Activated effector memory CD4-positive, alpha-beta T cell treated with Interleukin-2 at 50 U/mL for 16 hours (primary cell): ENCODE measurements around the gene WHRN.

Experiments used
- DNase-seq: peaks from one replicate; pipeline ENCODE4 v3.0.0-alpha.2; 2020

WHRN gene

DNA sequence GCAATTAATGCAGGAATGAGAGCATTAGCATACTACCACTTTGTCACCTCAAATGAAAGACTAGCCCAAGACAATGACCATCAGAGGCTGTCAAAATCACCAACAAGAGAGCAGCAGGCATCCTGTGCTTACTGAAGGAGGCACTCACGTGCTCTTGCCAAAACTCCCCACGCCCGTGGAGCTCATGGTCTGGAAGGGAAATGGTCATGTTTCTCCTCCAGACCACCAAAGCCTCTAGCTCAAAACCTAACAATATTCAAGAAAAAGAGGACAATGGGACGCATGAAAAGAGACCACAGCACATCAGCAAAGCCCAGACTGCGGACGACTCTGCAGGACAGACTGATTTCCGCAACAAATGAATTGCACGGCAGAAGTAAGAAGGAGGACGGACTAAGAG, 130.3 kb downstream of the WHRN start:
- DNase-seq: no peak

DNA sequence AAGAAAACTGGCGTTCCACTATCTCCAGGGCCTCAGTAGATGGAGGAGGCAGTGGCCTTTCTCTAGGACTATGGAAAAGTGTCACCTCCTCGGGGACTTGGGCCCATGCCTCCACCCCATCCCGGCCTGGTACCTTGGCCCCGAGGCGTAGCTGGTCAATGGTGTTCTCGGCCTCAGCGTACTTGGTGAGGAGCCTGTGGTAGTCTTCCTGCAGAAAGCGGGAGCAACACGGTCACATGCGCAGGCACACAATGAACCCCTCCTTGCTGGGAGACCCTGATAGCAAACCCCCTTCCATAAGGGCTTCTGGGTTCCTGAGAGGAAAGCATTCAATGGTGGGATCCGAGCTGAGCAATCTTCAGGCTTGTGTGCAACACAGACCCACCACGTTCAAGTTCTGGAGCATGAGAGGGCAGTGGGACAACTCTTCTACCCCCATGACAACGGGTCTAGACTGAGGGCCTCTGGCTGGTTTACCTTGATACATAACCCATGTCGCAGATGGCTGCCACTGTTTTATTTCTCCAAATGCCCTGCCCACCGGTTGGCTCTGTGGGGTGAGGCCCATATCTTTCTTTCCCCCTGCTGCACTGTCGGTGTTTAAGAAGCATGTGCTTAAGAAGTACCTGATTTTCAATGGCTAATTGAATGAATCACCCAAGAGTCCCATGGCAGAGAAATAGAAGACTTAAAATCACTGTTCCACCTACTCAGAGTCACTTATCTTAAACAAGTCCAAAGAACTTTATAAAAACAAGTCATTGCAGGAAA, 131.1 kb downstream of the WHRN start:
- no peak for DNase-seq

DNA sequence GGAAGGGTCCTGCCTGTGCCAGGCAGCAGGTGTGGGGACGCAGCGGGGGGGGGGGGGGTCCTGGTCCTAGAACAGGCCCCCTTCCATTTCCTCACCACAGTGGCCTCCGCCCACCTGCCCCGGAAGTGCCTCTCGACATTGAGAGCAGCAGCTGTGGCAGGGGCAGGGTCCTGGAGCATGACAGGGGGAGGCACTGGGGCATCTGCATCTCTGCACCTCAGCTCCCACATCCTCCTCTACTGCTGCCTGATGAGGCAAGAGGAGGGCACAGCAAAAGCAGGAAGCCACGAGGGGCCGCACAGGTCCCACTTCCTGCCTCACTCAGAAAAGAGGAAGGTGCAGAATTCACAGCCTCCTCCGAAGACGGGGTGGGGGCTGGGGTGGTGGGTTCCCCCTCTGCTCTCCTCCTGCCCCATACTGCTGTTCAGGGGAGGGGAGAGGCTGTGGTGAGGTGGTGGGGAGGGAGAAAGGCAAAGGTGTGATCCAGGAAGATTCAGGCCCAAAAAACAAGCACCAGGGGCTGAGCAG, 132.3 kb downstream of the WHRN start:
- peak; percentile 84 for DNase-seq

DNA sequence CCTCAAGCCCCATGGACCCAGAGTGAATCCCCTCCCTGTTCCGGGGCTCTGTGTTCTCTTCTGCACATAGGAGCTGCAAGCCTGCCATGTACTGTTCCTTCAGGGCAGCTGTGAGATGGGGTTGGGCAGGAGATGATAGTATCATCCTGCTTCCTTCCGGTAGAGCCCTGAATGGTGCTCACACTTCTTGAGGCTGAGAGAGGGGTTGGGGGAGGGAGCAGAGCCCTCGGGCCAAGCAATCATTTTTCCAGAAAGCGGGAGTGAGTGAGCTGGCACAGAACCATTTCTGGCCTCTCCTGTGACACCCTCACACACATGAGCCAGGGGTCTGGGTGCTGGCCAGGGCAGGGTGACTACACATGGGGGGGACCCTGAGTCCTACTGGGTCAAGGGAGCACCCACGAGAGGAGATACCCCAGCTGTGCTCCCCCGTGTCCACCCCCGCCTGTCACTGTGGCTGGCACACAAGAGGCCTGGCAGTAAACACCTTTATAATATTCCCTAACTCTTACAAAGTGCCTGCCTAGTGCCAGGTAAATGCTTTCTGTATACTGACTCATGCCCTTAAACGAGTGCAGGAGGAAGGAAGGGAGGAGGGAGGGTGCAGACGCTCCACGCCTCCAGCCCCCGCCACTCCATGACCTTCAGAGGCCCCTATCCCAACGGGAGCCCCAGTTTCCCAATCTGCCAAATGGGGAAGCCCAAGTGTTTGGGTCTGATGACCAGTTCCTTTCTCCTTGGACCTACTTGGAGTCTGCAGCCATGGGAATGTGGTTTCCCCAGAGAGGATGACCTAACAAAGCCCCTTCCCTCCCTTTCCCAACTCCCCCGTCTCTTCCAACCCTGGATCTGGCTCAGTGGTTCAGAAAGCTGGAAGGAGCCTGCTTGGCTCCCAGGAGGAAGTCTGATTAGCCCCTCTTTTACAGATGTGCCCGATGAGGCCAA, 133.0 kb downstream of the WHRN start:
- DNase-seq: peak; percentile 39

DNA sequence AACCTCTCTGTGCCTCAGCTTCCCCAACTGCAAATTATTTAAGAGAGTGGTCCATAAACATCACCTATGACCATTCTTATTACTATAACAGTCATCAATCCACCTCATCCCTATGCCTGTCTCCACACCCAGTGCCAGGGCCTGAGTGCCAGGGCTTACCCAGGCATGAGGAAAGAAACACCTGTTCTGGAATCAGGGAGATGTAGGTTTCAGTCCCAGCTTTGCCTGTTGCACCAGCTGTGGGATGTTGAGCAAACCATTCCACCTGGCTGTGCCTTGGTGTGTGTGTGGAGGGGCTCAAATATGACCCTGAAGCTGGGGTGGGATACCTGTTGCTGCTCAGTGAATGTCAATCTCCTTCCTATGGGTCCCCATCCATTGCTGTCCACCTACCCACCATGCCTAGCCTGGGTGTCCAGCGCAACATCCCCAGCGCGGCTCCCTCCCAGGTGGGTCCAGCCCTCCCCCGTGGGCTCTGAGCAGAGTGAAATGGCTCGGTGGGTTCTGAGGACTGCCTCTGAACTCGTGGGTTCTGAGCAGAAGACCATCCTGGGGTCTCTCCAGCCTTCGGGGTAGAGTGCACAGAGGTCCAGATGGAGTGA, 133.8 kb downstream of the WHRN start:
- DNase-seq: no peak

DNA sequence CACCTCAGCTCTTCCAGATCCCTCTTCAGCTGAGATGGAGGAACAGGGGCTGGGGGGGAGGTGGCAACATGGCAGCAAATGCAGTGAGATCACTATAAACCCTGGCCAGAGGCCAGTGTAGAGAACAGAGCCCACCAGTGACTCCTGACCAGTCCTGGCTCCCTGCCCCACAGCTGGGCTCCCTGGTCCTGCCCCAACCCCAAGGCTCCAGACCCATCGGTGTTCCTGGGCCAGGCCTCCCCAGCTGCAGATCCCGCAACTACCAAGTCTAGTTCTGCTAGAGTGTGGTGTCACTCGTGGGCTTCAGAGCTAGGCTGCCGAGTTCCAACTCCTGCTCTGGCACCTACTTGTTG, 134.3 kb downstream of the WHRN start:
- DNase-seq: no peak

DNA sequence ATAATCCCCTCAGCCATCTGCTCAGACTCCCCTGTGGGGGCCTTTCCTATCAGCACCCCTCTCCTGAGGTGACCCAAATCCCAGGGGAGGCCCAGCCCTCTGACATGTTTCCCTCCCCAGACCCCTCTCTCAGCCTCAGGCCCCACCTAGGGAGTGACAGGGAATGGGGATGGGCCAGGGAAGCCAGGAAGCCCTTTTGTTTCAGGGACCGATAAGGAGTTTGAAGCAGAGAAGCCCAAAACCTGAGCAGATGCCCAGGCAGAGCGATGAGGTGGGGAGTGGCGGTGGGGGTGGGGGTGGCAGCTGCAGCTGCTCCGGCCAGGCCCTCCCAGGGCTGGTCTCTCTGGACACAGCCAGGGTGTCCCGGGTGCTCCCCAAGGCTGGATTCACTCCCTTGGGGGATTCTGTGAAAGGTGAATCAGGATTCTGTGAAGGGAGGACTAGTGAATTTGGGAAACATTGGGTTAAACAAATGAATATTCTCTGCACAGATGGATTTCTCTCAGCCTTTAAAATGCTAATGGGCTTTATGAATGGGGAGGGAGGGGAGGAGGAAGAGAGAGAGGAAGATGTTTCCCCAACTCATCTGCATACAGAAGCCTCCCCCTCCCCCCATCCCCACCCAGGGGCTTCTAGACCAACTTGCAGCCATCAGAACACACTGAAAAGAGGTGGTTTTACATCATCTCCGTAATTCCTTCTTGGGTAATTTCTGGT, 134.9 kb downstream of the WHRN start:
- no peak for DNase-seq

DNA sequence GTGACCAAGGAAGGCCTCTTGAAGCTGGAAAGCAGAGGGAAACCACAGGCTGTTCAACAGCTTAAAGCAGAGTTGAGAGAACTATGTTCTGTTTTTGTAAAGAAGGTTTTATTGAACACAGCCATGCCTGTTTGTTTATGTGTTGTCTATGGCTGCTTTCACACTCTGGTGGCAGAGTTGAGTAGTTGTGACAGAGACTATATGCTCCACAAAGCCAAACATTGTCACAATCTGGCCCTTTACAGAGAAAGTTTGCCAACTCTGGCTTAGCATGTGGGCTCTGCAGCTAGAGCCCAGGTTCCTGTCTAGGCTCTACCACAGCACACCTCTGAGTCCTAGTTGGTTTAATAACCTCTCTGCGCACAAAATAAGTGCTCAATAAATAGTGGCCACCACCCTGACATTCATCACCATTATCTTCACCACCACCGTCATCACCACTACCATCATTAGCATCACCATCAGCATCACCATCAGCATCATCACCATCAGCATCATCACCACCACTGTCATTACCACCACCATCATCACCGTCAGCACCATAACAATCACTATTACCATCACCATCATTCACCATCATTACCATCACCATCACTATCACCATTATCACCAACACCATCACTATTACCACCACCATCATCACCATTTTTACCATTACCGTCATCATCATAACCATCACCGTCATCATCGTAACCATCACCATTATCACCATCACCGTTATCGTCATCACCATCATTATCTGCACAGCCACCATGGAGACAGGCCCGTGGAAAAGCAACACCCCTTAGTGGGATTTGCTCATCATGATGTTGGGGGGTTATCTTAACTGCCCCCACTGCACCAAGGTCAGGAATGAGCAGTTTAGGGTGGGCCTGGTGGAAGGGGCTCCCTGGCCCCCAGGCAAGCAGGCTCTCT, 135.8 kb downstream of the WHRN start:
- no peak for DNase-seq

DNA sequence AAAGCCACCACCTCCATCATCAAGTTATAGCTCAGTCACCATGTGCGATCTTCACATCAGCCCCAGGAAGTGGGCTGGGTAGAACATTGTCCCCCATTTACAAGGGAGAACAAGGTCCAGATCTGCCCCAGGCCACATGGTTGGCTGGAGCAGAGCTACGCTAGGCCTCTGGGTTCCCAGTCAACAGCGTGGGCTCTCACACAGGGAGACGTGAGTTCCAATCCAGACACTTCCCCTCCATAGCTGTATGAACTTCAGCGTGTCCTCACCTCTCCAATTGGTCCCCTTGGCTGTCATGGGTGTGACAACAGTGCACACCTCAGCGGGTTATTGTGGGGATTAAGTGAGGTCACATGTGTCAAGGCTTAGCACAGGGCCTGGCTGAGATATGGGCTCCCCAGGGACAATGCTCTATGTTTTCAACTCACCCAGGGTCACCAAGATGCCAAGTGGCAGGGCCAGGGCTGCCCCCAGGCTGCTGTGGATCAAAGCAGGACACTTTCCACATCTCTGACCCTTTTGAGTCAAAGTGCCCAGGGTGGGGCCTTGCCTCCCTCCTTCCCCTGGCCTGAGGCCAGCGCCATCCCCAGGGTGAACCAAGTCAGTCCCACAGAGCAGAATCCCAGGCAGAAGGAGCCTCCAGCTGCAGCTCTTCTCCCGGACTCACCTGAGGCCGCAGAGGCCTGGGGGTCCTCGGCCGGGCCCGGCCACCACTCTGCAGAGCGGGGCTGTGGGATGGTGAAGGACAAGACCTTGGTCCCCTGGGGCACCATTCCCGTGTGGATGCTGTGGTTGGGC, 137.3 kb downstream of the WHRN start:
- DNase-seq: no peak

DNA sequence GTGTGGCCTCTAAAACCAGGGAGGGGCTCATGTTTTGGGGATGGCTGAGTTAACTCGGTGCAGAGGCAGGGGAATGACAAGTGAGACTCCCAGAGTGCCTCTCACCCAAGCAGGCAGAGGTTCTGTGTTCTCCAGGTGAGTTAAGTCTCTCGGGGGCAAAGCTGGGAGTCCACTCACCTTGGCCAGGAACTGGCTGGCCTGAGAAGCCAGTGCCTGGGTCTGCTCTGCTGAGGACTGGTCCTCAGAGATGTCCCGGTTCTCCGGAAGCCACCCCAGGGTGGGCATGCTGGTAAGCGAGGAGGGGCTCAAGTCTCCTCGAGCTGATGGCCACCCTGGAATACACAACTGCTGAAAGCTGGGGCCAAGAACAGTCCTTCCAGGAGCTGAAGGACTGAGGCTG, 137.9 kb downstream of the WHRN start:
- no peak for DNase-seq

DNA sequence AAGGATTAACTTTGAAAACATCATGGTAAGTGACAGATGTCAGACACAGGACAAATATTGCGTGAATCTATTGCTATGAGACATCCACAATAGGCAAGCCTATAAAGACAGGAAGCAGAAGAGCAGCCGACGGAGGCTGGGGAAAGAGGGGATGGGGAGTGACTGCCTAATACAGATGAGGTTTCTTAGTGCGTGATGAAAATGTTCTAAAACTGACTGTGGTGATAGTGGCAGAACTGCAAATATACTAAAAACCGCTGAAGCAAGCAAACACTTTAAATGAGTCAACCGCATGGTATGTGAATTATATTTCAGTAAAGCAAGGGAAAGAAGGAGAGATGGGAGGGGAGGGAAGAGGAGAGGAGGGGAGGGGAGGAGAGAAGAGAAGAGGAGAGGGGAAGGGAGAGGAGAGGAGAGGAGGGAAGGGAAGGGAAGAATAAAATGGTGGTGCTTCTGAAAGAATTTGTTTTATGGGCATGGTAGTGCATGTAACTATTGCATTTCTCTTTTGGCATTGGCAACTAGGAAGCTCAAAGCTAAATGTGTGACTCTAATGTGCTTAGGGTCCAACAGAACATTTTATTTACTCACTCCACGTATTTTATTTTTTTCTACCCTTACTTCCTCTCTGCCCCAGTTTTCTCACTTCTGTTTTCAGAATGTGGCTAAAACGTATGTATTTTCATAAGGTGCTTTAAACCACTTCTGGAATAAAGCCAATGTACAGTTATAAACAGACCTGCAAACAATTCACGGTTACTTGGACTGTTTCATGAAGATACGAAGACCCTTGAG, 138.7 kb downstream of the WHRN start:
- no peak for DNase-seq

DNA sequence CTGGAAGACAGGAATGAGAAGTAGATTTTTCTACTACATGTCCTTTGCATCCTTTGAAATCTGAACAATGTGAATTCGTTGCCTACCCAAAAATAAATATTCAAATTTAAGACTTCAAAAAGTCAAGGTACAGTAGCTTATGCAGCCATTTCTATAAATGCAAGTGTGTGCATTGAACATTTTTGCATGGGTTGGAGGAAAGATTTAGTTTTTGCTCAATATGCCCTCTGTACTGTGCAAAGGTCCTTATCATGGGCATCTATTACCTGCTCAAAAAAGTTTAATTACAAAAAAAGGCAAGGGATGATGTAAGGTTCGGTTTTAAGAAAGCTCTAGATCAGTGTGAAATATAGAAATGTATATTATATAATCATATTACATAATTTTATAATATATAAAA, 140.1 kb downstream of the WHRN start:
- no peak for DNase-seq

DNA sequence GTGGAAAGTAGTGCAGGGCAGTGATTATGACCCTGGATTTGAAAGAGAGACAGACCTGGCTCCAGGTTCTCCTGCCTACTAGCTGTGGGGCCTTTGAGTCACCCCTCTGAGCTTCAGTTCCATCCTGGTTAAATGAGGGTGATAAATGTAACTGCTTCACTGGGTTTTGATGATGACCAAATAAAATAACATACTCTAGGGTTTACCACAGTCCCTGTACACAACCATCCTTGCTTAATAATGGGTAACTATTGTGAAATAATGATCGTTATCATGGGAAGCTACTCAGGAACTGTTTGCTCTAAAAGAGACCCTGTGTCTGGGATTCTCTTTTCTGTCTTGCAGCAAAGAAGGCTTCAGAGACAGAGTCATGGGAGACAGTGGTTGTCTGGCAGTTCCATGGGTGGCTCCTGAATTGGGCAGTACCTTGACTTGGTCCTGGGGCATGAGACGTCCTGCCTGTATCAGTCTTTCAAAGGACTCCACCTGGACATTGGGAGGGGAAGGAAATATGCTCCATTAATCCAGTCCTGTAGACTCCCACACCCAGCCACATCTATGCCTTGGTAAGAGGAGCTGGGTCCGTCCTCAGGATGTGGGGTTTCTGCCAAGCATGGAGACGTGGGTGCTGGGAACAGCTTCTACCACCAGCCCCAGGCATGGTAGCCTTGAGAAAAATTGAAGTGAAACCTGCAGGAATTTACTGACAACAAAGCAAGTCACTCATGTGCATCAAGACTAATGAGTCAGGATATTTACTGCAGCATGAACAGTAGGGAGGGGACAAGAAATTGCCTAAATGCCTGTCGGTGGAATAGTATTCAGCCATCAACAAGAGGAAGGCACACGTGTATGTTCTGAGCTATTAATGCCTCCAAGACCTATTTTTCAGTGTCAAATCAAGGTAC, 140.9 kb downstream of the WHRN start:
- DNase-seq: no peak

DNA sequence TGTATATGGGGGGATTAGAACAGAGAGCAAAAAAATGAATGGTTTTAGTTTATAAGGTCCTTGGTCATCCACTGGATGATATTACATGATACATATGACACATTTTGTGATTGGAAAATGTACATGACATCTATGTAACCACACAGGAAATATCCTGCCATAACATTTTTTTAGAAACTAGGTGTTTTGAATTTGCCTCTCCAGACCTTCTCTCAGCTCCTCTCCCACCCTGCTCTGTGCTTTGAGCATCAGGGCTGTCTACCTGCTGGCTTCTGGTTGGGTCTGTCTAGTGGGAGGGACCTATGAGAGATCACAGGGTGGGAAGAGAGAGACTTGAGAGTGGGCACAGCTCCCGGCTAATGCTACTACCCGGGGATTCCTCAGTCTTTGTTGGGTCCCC, 141.8 kb downstream of the WHRN start:
- no peak for DNase-seq

DNA sequence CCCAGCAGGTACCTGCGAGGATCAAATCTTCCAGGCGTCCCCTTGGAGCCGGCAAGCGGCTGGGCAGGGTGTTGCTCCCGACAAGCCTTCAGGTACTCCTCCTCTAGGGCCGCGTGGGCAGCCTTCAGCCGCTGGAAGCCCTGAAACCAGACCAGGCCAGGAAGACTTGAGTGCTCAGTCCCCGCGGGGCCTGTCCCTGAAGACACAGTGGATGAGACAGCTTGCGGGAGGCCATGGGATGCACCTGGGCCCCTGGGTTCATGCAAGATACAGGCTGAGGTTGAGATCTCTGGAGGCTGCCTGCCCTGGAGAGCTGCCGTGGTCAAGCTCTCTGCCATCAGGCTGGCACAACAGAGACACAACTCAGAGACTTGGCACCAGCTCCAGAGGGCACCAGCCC, 142.9 kb downstream of the WHRN start:
- no peak for DNase-seq

DNA sequence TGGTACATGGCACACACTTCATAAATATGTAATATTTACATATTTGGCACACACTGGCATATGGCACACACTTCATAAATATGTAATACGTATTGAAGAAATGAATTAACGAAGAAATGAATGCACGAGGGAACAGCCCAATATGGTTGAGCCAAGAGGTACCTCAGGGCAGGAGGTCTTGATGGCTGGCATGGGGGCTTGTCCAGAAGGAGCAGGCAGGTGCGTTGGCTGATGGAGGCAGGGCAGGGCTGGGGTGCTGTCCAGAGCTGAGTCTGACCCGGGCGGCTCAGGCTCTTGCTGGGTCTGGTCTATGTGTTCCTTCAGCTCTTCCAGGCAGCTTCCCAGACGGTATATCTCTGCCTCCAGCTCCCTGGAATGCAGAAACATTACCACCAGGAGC, 143.7 kb downstream of the WHRN start:
- DNase-seq: no peak

DNA sequence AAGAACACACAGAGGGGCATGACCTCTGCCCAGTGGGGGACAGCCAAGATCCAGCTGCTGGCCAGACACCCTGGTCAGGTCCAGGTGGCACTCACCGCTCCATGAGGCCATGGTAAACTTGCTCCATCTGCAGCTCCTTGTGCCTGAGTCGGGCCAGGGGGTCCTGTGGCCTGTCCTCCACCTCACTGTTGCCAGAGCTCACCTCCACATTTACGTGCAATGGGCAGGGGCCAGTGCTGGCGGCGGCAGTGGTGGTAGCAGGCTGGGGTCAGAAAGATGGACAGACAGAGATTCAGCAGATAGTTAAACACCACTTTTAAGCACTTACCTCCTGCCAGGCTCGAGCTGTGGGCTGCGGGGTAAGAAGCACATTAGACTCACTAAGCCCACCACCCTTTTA, 145.5 kb downstream of the WHRN start:
- no peak for DNase-seq

DNA sequence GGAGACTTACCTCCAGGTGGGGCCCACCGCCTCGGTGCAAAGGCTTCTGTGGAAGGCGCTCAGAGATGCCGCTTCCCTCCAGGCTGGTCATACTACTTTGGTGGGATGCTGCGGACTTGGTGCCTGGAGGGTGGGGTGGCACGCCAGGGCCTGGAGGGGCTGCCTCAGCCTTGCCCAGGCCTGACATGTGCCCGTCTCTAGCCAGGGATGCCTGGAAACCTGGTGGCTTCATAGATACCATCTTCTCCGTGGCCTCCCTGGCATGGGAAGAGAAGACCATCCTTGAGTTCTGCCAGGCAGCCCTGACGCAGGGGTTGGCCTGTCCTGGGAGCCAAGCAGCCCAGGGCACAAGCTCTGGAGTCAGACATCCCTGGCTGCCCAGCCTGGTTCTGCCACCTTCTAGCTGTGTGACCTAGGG, 147.4 kb downstream of the WHRN start:
- no peak for DNase-seq

DNA sequence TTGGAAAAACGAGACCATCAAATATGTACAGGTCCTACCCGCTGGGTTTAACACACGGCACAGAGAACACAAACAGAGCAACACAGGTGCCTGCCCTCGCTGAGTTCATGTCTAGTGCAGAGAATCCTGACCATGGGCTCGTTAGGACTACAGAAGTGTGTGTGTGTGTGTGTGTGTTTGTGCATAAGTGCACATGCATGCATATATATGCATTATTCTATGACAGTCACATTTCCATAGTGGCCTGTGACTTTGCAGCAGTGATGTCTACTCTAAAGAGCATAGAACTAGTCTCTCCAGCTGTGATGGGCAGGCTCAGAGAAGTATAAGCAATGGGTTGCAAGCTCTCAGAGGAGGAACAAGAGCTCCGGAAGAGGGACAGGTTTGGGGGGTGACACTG, 147.9 kb downstream of the WHRN start:
- DNase-seq: no peak
